Prostate gland (tissue), 2 donors: ENCODE measurements around the gene EDAR.

Source experiments
- POLR2AphosphoS5 ChIP-seq: sonication (generic); formaldehyde crosslinking; IDR thresholded peaks from one replicate; pipeline ENCODE4 v1.6.1; 2017; ENCODE audit warnings: antibody characterized with exemption
- TF ChIP-seq, protein P1 (sequence below), 4 experiments: fragments of 200-600 bp in 2 of 4; fragments of 450-650 bp in 2 of 4; sonication (generic) in 2 of 4; IDR thresholded peaks; 1 replicate in 3 of 4; 2 replicates in 1 of 4; pipeline ENCODE4 v1.5.1; 2016 to 2019; ENCODE audit warnings: antibody characterized with exemption in 4 of 4, mild to moderate bottlenecking in 2 of 4, moderate library complexity in 2 of 4

DNA sequence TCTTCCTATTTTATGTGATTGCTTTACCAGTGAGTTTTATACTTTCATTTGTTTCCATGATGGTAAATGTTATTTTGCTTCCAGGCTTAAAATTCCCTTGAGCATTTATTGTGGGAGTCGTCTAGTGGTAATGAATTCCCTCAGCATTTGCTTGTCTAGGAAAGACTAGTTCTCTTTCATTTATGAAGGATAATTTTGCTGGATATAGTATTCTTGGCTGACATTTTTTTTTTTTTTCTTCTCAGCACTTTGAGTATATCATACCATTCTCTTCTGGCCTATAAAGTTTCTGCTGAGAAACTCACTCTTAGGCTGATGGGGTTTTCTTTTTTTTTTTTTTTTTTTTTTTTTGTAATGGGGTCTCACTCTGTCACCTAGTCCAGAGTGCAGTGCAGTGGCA, 99.1 kb downstream of the EDAR start:
- TF ChIP-seq, protein P1, sequence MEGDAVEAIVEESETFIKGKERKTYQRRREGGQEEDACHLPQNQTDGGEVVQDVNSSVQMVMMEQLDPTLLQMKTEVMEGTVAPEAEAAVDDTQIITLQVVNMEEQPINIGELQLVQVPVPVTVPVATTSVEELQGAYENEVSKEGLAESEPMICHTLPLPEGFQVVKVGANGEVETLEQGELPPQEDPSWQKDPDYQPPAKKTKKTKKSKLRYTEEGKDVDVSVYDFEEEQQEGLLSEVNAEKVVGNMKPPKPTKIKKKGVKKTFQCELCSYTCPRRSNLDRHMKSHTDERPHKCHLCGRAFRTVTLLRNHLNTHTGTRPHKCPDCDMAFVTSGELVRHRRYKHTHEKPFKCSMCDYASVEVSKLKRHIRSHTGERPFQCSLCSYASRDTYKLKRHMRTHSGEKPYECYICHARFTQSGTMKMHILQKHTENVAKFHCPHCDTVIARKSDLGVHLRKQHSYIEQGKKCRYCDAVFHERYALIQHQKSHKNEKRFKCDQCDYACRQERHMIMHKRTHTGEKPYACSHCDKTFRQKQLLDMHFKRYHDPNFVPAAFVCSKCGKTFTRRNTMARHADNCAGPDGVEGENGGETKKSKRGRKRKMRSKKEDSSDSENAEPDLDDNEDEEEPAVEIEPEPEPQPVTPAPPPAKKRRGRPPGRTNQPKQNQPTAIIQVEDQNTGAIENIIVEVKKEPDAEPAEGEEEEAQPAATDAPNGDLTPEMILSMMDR (IDR thresholded peaks at IDR 0.05) = no peak
- no peak for TF ChIP-seq POLR2AphosphoS5
